Stimulated activated memory B cell treated with anti-CD40 and anti-IgM and Interleukin-4, amounts not matched to agents 10 μg/mL and 1 μg/mL and 100 μg/mL, for 72 hours (primary cell): ENCODE measurements around the gene PHF21A.

Experiments
- ATAC-seq: fragments of 150-1000 bp; cut with Tn5 transposase; 2 replicates; pipeline ENCODE4 v1.10.0; 2021
- H3K27ac Mint-ChIP-seq: one replicate; pipeline ENCODE4 v1.8.0; 2022; ENCODE audit warnings: mild to moderate bottlenecking, mixed read lengths
- H3K27me3 Mint-ChIP-seq: one replicate; pipeline ENCODE4 v1.8.0; 2022; ENCODE audit warnings: mixed read lengths
- H3K36me3 Mint-ChIP-seq: one replicate; pipeline ENCODE4 v1.8.0; 2022; ENCODE audit warnings: mixed read lengths
- H3K4me1 Mint-ChIP-seq: one replicate; pipeline ENCODE4 v1.8.0; 2022; ENCODE audit warnings: mixed read lengths
- H3K4me3 Mint-ChIP-seq: one replicate; pipeline ENCODE4 v1.8.0; 2022; ENCODE audit warnings: mild to moderate bottlenecking, moderate library complexity, mixed read lengths
- H3K9me3 Mint-ChIP-seq: one replicate; pipeline ENCODE4 v1.8.0; 2022; ENCODE audit warnings: mixed read lengths

PHF21A gene

DNA sequence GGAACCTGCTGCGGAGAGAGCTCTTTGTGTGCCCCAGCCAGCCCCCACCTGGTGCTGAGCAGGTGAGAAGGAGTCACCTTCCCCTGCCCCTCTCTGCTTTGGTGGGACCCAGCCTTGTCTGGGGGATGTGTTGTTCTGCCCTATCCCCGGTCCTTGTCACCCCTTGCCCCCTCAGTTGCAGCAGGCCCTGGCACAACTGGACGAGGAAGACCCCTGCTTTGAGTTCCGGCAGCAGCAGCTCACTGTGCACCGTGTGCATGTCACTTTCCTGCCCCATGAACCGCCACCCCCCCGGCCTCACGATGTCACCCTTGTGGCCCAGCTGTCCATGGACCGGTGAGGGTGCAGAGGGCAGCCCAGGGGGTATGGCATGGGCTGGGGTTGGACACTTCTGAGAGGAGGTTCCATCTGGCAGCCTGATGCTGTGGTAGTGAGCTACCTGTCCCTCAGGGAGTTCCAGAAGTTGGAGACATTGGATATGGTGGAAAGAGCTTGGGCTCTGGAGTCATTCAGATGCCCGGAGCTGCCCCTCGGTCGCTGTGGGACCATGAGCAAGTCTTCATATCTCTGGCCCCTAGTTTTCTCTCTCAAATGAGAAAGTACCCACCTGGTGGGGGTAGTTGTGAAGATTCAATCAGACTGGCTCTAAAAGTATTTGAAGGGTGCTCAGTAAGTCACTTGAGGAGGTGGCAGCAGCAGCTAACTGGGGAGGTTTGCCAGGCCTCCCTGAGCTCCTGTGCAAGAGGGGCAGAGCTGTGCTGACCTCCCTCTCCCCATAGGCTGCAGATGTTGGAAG is 194.5 kb downstream of the PHF21A start:
- Mint-ChIP-seq H3K27ac (peak overlapping the region; percentile 94), H3K4me1 (peaks cover 69% of the 10 kb centered on the region), H3K4me3 (no peak overlapping the region), H3K36me3 (peaks cover 19% of the 10 kb centered on the region), H3K27me3 (no peaks in the 10 kb centered on the region), H3K9me3 (no peaks in the 10 kb centered on the region)
- ATAC-seq, result no peak

GRCh38 chr11:45926001-45926401 is 195.3 kb downstream of the PHF21A start:
- H3K36me3 Mint-ChIP-seq, result peaks cover 14% of the 10 kb centered on the region
- H3K4me1 Mint-ChIP-seq, result peaks cover 69% of the 10 kb centered on the region
- H3K27me3 Mint-ChIP-seq, result no peaks in the 10 kb centered on the region
- peak overlapping the region; percentile 82 for H3K27ac Mint-ChIP-seq
- H3K9me3 Mint-ChIP-seq, result no peaks in the 10 kb centered on the region
- ATAC-seq, result no peak
- no peak overlapping the region for H3K4me3 Mint-ChIP-seq

GRCh38 chr11:45925550-45925949 is 195.7 kb downstream of the PHF21A start:
- ATAC-seq, result no peak
- Mint-ChIP-seq H3K9me3 (no peaks in the 10 kb centered on the region), H3K27ac (peak overlapping the region; percentile 82), H3K27me3 (no peaks in the 10 kb centered on the region), H3K4me1 (peaks cover 67% of the 10 kb centered on the region), H3K36me3 (peaks cover 14% of the 10 kb centered on the region), H3K4me3 (no peak overlapping the region)

DNA sequence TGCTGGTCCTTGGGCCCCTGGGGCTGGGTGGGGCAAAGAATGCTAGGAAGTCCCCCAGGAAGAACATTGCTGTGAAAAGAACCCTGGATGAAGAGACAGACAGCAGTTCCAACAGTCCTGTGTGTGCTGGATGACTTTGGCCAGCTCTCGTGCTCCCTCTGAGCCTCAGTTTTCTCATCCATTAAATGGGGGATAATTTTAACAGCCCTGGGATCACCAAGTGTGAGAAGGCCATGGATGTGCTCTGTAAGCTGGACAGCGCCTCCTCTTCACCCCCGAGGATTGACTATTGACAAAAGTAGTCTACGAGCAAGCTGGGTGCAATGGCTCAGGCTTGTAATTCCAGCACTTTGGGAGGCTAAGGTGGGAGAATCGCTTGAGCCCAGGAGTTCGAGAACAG is 196.3 kb downstream of the PHF21A start:
- Mint-ChIP-seq H3K4me1 (peaks cover 67% of the 10 kb centered on the region), H3K27ac (peak overlapping the region; percentile 82), H3K27me3 (no peaks in the 10 kb centered on the region), H3K36me3 (peaks cover 14% of the 10 kb centered on the region), H3K4me3 (peak overlapping the region; percentile 68), H3K9me3 (no peaks in the 10 kb centered on the region)
- ATAC-seq, result no peak

- peaks cover 14% of the 10 kb centered on the region for H3K36me3 Mint-ChIP-seq
- H3K27me3 Mint-ChIP-seq, result no peaks in the 10 kb centered on the region
- peak overlapping the region; percentile 68 for H3K4me3 Mint-ChIP-seq
- peak overlapping the region; percentile 82 for H3K27ac Mint-ChIP-seq
- no peak for ATAC-seq
- H3K9me3 Mint-ChIP-seq, result no peaks in the 10 kb centered on the region
- peaks cover 68% of the 10 kb centered on the region for H3K4me1 Mint-ChIP-seq
These were observed 197.0 kb downstream of the PHF21A start for GRCh38 chr11:45924036-45924915.

- Mint-ChIP-seq H3K27me3 (no peaks in the 10 kb centered on the region), H3K27ac (peak within 1 kb of the TSS; percentile 85), H3K4me3 (peak within 1 kb of the TSS; percentile 92), H3K4me1 (peaks cover 63% of the 10 kb centered on the region), H3K9me3 (no peaks in the 10 kb centered on the region), H3K36me3 (peaks cover 4% of the 10 kb centered on the region)
- ATAC-seq, result peak; percentile 21
These were observed 198.7 kb downstream of the PHF21A start, which contains the start of gene LARGE2 for GRCh38 chr11:45922425-45923082. TSS of gene LARGE2 (plus strand) at chr11:45922656. CDS start at chr11:45922883, 227 bp downstream.

- ATAC-seq, result no peak
- peaks cover 61% of the 10 kb centered on the region for H3K4me1 Mint-ChIP-seq
- peak overlapping the region; percentile 85 for H3K27ac Mint-ChIP-seq
- no peaks in the 10 kb centered on the region for H3K9me3 Mint-ChIP-seq
- peak overlapping the region; percentile 76 for H3K4me3 Mint-ChIP-seq
- no peaks in the 10 kb centered on the region for H3K36me3 Mint-ChIP-seq
- H3K27me3 Mint-ChIP-seq, result no peaks in the 10 kb centered on the region
These were observed 199.5 kb downstream of the PHF21A start for GRCh38 chr11:45921561-45922424.

GRCh38 chr11:45920531-45921477 is 200.4 kb downstream of the PHF21A start:
- no peak for ATAC-seq
- peaks cover 7% of the 10 kb centered on the region for H3K36me3 Mint-ChIP-seq
- H3K27ac Mint-ChIP-seq, result peak overlapping the region; percentile 85
- H3K27me3 Mint-ChIP-seq, result no peaks in the 10 kb centered on the region
- H3K9me3 Mint-ChIP-seq, result no peaks in the 10 kb centered on the region
- peak overlapping the region; percentile 76 for H3K4me3 Mint-ChIP-seq
- H3K4me1 Mint-ChIP-seq, result peaks cover 63% of the 10 kb centered on the region

GRCh38 chr11:45919806-45920530 is 201.3 kb downstream of the PHF21A start:
- H3K4me3 Mint-ChIP-seq, result peak overlapping the region; percentile 55
- H3K9me3 Mint-ChIP-seq, result no peaks in the 10 kb centered on the region
- peak overlapping the region; percentile 85 for H3K27ac Mint-ChIP-seq

DNA sequence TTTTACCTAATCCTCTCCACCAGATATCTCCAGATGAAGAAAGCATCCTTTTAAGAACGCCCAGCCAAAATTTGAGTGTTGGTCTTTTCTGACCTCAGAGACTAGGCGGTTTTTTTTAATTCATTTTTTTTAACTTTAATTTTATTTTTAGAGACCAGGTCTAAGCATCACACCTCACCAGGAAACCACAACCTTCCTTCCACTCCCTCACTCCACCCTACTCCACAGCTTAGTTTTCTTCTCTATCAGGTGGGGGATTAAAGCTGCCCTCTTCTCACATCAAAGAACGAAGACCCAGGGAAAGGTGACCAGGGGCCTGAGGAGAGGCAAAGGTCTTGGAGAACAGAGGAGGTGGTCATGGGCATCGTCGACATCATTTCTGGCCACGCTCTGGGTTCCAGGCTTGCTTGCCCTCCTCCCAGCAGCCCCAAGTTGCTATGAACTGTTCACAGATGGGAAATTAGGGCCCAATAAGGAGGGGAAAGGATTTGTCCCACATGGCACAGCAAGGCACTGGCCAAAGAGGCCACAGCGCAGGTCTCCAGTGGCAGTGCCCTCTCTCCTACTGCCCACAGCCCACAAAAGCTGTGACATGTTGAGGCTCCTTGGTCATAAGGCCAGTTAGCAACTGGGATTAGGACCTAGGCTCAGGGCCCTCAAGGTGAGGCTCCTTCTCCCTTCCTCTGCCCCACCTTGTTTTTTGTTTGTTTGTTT is 202.1 kb downstream of the PHF21A start:
- Mint-ChIP-seq H3K4me1 (peaks cover 62% of the 10 kb centered on the region), H3K4me3 (peak overlapping the region; percentile 89), H3K9me3 (no peaks in the 10 kb centered on the region), H3K27ac (peak overlapping the region; percentile 85), H3K36me3 (peaks cover 19% of the 10 kb centered on the region), H3K27me3 (no peaks in the 10 kb centered on the region)
- ATAC-seq, result no peak

More at GRCh38 chr11:45919806-45920530, 201.3 kb downstream of the PHF21A start:
- Mint-ChIP-seq H3K27me3 (no peaks in the 10 kb centered on the region), H3K36me3 (peaks cover 13% of the 10 kb centered on the region), H3K4me1 (peaks cover 70% of the 10 kb centered on the region)
- no peak for ATAC-seq

DNA sequence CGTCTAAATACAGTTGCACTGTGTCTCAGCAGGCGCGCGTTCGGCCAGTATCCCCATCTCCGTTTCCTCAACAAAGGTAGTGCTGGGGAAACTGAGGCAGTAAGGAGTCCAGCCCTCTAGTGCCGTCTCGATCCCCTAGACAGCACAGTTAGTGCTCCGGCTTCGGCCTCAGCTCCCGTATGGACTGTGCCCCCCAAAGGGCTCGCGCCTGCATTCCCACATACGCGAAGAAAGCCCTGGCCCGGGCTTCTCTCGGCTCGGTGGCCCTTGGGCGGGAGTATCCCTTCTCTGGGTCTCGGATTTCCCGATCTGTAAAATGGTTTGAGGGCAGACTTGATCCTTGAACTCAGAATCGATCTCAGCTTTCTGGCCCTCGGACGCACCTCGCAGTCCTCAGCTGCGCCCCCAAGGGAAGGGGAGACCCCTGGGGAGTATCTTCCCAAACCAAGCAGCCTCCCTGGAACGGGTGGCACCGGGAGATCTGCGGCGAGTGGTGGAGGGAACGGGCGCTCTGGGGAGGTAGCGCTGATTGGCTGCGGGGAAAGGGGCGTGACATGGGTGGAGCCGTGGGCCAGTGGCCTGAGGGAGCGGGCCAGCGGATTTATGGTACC is 202.8 kb downstream of the PHF21A start:
- H3K4me3 Mint-ChIP-seq, result peak overlapping the region; percentile 89
- H3K9me3 Mint-ChIP-seq, result no peaks in the 10 kb centered on the region
- H3K4me1 Mint-ChIP-seq, result peaks cover 62% of the 10 kb centered on the region
- no peaks in the 10 kb centered on the region for H3K27me3 Mint-ChIP-seq
- peak; percentile 66 for ATAC-seq
- H3K27ac Mint-ChIP-seq, result peak overlapping the region; percentile 85
- peaks cover 24% of the 10 kb centered on the region for H3K36me3 Mint-ChIP-seq

DNA sequence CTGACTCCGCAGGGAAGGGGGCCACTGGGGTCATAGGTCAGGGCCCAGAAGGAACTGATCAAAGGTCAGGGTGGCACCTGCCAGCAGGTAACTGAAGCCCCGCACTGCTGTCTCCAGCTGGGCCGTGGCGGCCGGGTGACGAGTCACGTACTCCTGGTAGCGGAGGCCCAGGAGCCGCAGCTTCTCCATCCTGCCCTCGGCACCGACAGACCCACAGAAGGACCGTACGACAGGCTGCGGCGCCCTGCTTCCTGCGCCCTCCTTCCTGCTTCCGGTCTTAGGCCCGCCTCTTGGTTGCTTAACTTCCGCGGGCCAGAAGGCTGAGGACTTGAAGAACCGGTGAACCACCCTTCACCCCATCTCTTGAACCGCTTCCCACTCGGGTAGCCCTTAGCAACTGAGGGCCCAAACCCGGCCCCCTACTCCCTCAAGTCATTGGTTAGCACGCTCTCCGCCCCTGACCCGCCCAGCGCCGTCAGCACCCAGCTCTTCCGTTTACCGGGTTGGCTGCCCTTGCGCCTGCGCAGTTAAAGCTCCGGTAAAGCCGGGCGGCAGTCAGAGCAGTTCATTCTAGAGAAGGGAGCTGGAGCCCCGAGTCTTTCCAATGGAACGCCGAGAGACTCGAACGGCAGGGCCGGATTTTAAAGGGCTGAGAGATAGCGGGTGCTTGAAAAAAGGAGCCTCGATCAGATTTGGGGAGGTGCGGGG is 203.5 kb downstream of the PHF21A start, which contains the start of gene PEX16:
Gene PEX16, minus strand, starts transcription at position 255 of the 708 bp plus-strand sequence. Its CDS starts 66 bp downstream, at position 189.
- Mint-ChIP-seq H3K27me3 (no peaks in the 10 kb centered on the region), H3K4me1 (peaks cover 59% of the 10 kb centered on the region), H3K4me3 (peak within 1 kb of the TSS; percentile 89), H3K27ac (peak within 1 kb of the TSS; percentile 85), H3K36me3 (peaks cover 29% of the 10 kb centered on the region), H3K9me3 (no peaks in the 10 kb centered on the region)
- ATAC-seq, result peak; percentile 95
